Breast epithelium (tissue), 4 donors: Measurements from ENCODE around the gene PRKCI. TPM values are rescaled to one million over a fixed set of nuclear protein-coding genes. Genes with fewer than 3 reads are reported as not detected.
A peak's percentile ranks its signal among the peaks of the same experiment; 100 is the strongest.

Experiments used
- DNase-seq, 2 donors: peaks; one replicate each; pipeline ENCODE4 v3.0.0-alpha.2; 2019; ENCODE audit warnings: low spot score in 2 of 2
- H3K27ac ChIP-seq, 2 donors: fragments of 200-600 bp; sonication (generic) in 1 of 2; one replicate each; pipeline ENCODE4 v1.5.1; 2016 to 2019; ENCODE audit warnings: mild to moderate bottlenecking in 1 of 2
- H3K27me3 ChIP-seq, 2 donors: fragments of 200-600 bp; sonication (generic) in 1 of 2; one replicate each; pipeline versions ENCODE4 v1.5.1 to v1.6.0; 2017 to 2019; ENCODE audit warnings: control low read depth in 1 of 2, mild to moderate bottlenecking in 1 of 2
- H3K36me3 ChIP-seq: fragments of 200-600 bp; one replicate; pipeline ENCODE4 v1.5.1; 2019
- H3K4me1 ChIP-seq, 2 donors: fragments of 200-600 bp; sonication (generic); one replicate each; pipeline ENCODE4 v1.5.1; 2016 to 2019; ENCODE audit warnings: control low read depth in 1 of 2
- H3K4me3 ChIP-seq, 3 donors: fragments of 200-600 bp; sonication (generic); 1 replicate in 2 of 3; 2 replicates in 1 of 3; pipeline ENCODE4 v1.5.1; 2016 to 2019; ENCODE audit warnings: mild to moderate bottlenecking in 3 of 3, moderate library complexity in 2 of 3
- H3K9me3 ChIP-seq, 2 donors: fragments of 200-600 bp; sonication (generic) in 1 of 2; one replicate each; pipeline ENCODE4 v1.5.1; 2016 to 2019; ENCODE audit warnings: control low read depth in 1 of 2
- POLR2A ChIP-seq: fragments of 450-650 bp; IDR thresholded peaks from one replicate; pipeline ENCODE4 v1.6.1; 2016; ENCODE audit warnings: antibody characterized with exemption, mild to moderate bottlenecking, moderate library complexity
- POLR2AphosphoS5 ChIP-seq, 3 donors: sonication (generic); formaldehyde crosslinking; IDR thresholded peaks; one replicate each; pipeline ENCODE4 v1.6.1; 2017; ENCODE audit warnings: antibody characterized with exemption in 3 of 3
- intact Hi-C: fragments of 100-400 bp; cut with DNase I; formaldehyde crosslinking; loops from one replicate; pipeline ENCODE4 v1.15.1; 2023; ENCODE audit warnings: low total_unique reads
- total RNA-seq, 3 donors: library from RNA; depleted of rRNA; stranded (reverse); fragments of >200 nt; gene quantifications; one replicate each; pipeline ENCODE4 v1.1.0, GENCODE V29; 2016
- TF ChIP-seq, protein P1 (sequence below), 3 donors: fragments of 450-650 bp; IDR thresholded peaks; one replicate each; pipeline ENCODE4 v1.5.1; 2016 to 2017; ENCODE audit warnings: antibody characterized with exemption in 3 of 3, mild to moderate bottlenecking in 3 of 3, moderate library complexity in 3 of 3

The PRKCI gene
- total RNA-seq, 3 donors from 2014 or later = 19.4 to 68.3 (median 61.9) TPM

DNA sequence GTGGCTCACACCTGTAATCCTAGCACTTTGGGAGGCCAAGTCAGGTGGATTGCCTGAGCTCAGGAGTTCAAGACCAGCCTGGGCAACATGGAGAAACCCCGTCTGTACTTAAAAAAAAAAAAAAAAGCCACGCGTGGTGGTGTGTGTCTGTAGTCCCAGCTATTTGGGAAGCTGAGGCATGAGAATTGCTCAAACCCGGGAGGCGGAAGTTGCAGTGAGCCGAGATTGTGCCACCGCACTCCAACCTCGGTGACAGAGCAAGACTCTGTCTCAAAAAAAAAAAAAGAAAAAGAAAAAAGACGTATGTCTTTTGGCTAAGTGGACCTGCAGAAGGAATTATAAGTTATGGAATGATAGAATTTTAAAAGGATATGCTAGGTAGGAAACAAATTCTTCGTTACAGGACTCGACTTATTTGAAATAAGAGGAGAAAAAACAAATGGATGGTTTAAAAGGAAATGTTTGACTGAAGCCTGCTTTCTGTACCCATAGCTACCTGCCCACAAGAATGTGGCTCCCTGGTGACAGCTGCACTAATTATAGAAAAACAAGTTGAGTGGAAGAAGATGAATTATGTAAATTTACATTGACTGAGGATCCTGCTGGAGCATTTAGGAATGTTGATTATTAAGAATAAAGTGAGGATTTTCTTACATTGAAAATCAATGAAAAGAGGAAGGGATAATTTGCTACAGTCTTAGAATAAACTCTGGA is 99.3 kb downstream of the PRKCI start:
- Histone ChIP-seq H3K27me3 (no peaks in the 10 kb centered on the region), H3K9me3 (no peaks in the 10 kb centered on the region), H3K4me3 (no peak overlapping the region), H3K36me3 (no peaks in the 10 kb centered on the region), H3K4me1 (no peaks in the 10 kb centered on the region), H3K27ac (peak overlapping the region in 1 of 2 donors; percentile 30)
- TF ChIP-seq, protein P1, sequence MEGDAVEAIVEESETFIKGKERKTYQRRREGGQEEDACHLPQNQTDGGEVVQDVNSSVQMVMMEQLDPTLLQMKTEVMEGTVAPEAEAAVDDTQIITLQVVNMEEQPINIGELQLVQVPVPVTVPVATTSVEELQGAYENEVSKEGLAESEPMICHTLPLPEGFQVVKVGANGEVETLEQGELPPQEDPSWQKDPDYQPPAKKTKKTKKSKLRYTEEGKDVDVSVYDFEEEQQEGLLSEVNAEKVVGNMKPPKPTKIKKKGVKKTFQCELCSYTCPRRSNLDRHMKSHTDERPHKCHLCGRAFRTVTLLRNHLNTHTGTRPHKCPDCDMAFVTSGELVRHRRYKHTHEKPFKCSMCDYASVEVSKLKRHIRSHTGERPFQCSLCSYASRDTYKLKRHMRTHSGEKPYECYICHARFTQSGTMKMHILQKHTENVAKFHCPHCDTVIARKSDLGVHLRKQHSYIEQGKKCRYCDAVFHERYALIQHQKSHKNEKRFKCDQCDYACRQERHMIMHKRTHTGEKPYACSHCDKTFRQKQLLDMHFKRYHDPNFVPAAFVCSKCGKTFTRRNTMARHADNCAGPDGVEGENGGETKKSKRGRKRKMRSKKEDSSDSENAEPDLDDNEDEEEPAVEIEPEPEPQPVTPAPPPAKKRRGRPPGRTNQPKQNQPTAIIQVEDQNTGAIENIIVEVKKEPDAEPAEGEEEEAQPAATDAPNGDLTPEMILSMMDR (IDR thresholded peaks at IDR 0.05) = no peak
- TF ChIP-seq POLR2A = no peak
- no peak for TF ChIP-seq POLR2AphosphoS5 (IDR thresholded peaks at IDR 0.05)
- DNase-seq = no peak
- intact Hi-C loops = no loop called here

DNA sequence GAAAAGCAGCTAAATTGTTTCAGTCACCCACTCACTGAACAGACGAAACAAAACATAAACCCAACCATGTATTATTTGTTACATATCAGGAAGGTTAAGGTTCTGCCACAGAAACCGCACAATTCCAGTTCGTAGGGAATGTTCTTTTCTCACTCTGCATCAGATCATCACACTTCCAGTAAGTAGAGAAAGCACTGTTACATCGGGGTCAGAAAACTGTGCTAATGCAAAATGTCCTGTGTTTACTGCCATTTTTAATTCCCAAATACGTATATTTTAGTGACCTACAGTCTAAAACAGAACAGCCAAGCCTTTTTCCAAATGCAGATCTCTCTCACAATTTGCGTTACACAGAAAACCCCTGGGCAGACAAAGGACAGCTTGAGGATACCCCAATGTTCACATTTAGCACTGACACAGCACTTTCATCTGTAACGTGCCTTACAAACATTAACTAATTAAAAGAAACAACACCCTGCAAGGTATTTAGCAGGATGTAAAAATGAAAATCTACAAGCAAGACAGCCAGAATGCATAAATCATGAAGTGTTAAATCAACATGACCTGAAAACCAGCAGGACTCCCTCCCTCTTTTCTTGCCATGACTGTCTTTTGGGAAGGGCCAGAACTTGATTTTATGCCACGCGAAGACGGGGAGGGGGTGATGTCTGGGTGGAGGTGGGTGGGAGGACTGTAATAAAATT is 100.5 kb downstream of the PRKCI start:
- intact Hi-C loops = no loop called here
- TF ChIP-seq POLR2A (no peak), POLR2AphosphoS5 (IDR thresholded peaks at IDR 0.05) (no peak)
- TF ChIP-seq, protein P1 (IDR thresholded peaks at IDR 0.05) = no peak
- Histone ChIP-seq H3K4me1 (no peaks in the 10 kb centered on the region), H3K27ac (no peak overlapping the region), H3K9me3 (no peaks in the 10 kb centered on the region), H3K4me3 (no peak overlapping the region), H3K36me3 (no peaks in the 10 kb centered on the region), H3K27me3 (no peaks in the 10 kb centered on the region)
- no peak for DNase-seq

DNA sequence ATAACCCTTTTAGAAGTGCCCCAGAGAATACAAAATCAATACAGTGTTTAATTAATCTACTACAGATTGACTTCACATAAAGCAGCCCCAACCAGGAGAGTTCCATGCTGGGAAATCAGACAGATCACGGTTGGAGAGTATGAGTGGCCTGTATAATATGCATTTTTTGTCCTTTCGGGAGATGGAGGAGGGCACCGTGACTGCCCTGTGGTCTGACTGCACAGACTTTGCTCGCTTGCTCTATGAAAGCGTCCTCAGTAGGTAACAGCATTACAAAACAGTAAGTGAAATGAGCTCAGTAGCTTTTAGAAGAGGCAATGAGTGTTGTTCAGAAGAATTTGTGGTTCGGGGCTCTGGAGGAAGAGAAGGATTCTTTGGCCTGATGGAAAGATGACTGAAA is 101.1 kb downstream of the PRKCI start:
- H3K27me3 ChIP-seq = no peaks in the 10 kb centered on the region
- no peak overlapping the region for H3K4me3 ChIP-seq
- intact Hi-C loops = no loop called here
- no peak for TF ChIP-seq POLR2AphosphoS5 (IDR thresholded peaks at IDR 0.05)
- TF ChIP-seq, protein P1 (IDR thresholded peaks at IDR 0.05) = no peak
- TF ChIP-seq POLR2A = no peak
- DNase-seq = no peak
- H3K27ac ChIP-seq = no peak overlapping the region
- H3K36me3 ChIP-seq = no peaks in the 10 kb centered on the region
- H3K9me3 ChIP-seq = no peaks in the 10 kb centered on the region
- H3K4me1 ChIP-seq = no peaks in the 10 kb centered on the region

DNA sequence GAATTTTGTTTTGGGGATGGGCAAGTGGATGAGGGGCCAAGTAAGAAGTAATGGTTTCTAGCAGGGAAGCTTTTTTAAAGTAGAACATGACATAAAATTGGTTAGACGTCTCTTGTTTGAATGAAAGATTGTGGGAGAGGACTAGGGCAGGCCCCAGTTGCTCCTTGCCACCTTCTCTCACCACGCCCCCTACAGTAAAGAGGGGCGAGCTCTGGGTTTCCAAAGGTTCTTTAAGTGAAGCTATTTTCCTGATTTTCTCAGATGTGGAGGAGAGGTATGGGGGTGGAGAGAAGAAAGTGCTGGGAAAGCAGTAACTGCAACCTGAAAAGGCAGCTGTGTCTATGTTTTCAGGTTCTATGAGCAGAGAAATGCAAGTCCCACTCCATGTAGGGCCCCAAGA is 102.7 kb downstream of the PRKCI start:
- TF ChIP-seq, protein P1 (IDR thresholded peaks at IDR 0.05) = no peak
- TF ChIP-seq POLR2AphosphoS5 (IDR thresholded peaks at IDR 0.05) (no peak), POLR2A (no peak)
- no peak overlapping the region for H3K27ac ChIP-seq
- H3K9me3 ChIP-seq = no peaks in the 10 kb centered on the region
- H3K4me3 ChIP-seq = no peak overlapping the region
- DNase-seq = no peak
- no peaks in the 10 kb centered on the region for H3K4me1 ChIP-seq
- no peaks in the 10 kb centered on the region for H3K27me3 ChIP-seq
- intact Hi-C loops = no loop called here
- H3K36me3 ChIP-seq = no peaks in the 10 kb centered on the region
